Measurements from ENCODE around the gene ANTXR1. TPM values are rescaled to one million over a fixed set of nuclear protein-coding genes. Genes with fewer than 3 reads are reported as not detected.

The ANTXR1 gene
- total RNA-seq, 1 experiment from 2014 or later, result 181 TPM

DNA sequence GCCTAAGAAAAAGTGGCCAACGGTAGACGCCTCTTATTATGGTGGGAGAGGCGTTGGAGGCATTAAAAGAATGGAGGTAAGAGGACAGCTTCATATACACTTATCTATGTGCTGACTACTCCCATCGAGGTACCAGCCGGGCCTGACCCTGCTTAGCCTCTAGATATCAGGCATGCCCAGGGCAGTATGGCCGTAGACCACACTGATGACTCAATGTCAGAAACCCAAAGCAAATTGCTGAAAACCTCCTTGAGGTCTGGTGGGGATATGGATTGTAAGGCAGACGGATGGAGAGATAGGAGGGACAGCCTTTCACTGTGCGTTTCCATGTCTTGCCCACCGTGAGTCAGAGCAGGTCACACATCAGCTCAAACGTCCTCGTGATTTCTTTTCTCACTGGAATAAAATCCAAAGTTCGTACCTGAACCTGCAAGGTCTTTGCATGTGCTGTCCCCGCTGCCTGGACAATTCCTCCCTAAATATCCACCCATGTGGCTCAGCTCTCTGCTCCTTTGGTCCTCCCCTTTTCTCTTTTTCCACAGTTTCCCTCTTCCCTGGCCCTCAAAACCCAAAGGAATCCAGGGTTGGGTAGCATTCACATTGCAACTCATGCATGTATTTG is 168.9 kb downstream of the ANTXR1 start:
- ChIA-PET CTCF (interaction anchor here (0.5 kb wide), 1 partner anchor 496 kb away, joined by 4 read pairs; no protein-coding TSS in a partner anchor), POLR2A (ENCODE audit: low non-redundant PET) (no interaction called here)
- Histone ChIP-seq H3K4me1 (ENCODE audit: insufficient read depth, low read length, poor library complexity, severe bottlenecking) (peaks cover 10% of the 10 kb centered on the region), H3K4me3 (ENCODE audit: low read depth, low read length, poor library complexity, severe bottlenecking) (no peak overlapping the region), H3K27ac (ENCODE audit: low read depth, low read length, poor library complexity, severe bottlenecking) (no peak overlapping the region), H3K27me3 (replicated peaks; ENCODE audit: insufficient read depth, low read depth, low read length, poor library complexity) (no peaks in the 10 kb centered on the region), H3K36me3 (ENCODE audit: insufficient read depth, low read length, poor library complexity, severe bottlenecking) (peaks cover 53% of the 10 kb centered on the region), H3K9me3 (ENCODE audit: low read depth, low read length, poor library complexity, severe bottlenecking) (no peaks in the 10 kb centered on the region)
- DNase-seq (ENCODE audit: low spot score), result no peak
- no TSS peak for BruUV-seq (replicated peaks)
- TF ChIP-seq EZH2 (IDR thresholded peaks at IDR 0.05; ENCODE audit: borderline replicate concordance, low read depth, low read length, poor library complexity, severe bottlenecking), result no peak
- TF ChIP-seq, protein P1, sequence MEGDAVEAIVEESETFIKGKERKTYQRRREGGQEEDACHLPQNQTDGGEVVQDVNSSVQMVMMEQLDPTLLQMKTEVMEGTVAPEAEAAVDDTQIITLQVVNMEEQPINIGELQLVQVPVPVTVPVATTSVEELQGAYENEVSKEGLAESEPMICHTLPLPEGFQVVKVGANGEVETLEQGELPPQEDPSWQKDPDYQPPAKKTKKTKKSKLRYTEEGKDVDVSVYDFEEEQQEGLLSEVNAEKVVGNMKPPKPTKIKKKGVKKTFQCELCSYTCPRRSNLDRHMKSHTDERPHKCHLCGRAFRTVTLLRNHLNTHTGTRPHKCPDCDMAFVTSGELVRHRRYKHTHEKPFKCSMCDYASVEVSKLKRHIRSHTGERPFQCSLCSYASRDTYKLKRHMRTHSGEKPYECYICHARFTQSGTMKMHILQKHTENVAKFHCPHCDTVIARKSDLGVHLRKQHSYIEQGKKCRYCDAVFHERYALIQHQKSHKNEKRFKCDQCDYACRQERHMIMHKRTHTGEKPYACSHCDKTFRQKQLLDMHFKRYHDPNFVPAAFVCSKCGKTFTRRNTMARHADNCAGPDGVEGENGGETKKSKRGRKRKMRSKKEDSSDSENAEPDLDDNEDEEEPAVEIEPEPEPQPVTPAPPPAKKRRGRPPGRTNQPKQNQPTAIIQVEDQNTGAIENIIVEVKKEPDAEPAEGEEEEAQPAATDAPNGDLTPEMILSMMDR (conservative IDR thresholded peaks at IDR 0.05; ENCODE audit: low read depth, low read length), result no peak
- intact Hi-C loops (cut with micrococcal nuclease; ENCODE audit: unreplicated experiment), result no loop called here

DNA sequence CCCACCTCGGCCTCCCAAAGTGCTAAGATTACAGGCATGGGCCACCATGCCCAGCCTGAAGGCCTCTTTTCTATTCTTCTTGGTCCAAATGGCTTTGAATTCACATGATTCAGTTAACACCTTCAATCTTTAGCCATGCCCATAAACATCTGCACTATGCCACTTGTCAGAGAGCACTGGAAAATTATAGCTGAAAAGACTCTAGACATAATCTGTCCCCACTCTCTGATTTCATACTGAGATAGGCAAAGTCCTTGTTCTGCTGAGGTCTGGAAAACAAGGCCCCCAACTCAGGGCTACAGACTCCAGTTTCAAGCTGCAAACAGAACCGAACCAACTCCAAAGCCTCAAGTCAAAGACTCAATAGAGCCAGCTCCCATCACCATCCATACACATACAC is 170.7 kb downstream of the ANTXR1 start:
- no TSS peak for BruUV-seq (replicated peaks)
- Histone ChIP-seq H3K36me3 (ENCODE audit: insufficient read depth, low read length, poor library complexity, severe bottlenecking) (peaks cover 48% of the 10 kb centered on the region), H3K4me3 (ENCODE audit: low read depth, low read length, poor library complexity, severe bottlenecking) (no peak overlapping the region), H3K27ac (ENCODE audit: low read depth, low read length, poor library complexity, severe bottlenecking) (no peak overlapping the region), H3K4me1 (ENCODE audit: insufficient read depth, low read length, poor library complexity, severe bottlenecking) (no peaks in the 10 kb centered on the region), H3K9me3 (ENCODE audit: low read depth, low read length, poor library complexity, severe bottlenecking) (no peaks in the 10 kb centered on the region), H3K27me3 (replicated peaks; ENCODE audit: insufficient read depth, low read depth, low read length, poor library complexity) (no peaks in the 10 kb centered on the region)
- POLR2A ChIA-PET (ENCODE audit: low non-redundant PET), result interaction anchor here (0.7 kb wide), 1 partner anchor 192 kb away, joined by 4 read pairs; no protein-coding TSS in a partner anchor
- no peak for TF ChIP-seq EZH2 (IDR thresholded peaks at IDR 0.05; ENCODE audit: borderline replicate concordance, low read depth, low read length, poor library complexity, severe bottlenecking)
- TF ChIP-seq, protein P1 (conservative IDR thresholded peaks at IDR 0.05; ENCODE audit: low read depth, low read length), result no peak
- intact Hi-C loops (cut with micrococcal nuclease; ENCODE audit: unreplicated experiment), result no loop called here
- CTCF ChIA-PET, result no interaction called here
- no peak for DNase-seq (ENCODE audit: low spot score)

DNA sequence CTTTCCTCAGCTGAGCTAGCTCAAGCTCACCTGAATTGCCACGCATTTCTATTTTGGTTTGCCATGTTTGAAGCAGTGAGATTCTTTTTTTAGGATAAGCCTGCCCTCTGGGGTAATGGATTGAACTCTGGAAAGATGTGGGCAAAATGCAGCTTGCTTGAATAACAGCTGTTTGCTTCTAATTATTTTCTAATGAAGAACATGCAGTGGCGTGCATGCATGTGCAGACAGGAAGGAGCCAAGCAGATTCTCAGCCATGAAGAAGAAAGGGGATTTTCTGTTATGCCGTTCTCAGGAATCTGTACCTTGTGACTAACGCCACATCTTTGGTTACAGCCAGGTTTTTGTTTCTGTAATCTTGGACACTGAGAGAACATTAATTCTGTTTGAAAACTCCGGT is 171.2 kb downstream of the ANTXR1 start:
- CTCF ChIA-PET, result no interaction called here
- BruUV-seq (replicated peaks), result no TSS peak
- Histone ChIP-seq H3K27me3 (replicated peaks; ENCODE audit: insufficient read depth, low read depth, low read length, poor library complexity) (no peaks in the 10 kb centered on the region), H3K27ac (ENCODE audit: low read depth, low read length, poor library complexity, severe bottlenecking) (no peak overlapping the region), H3K36me3 (ENCODE audit: insufficient read depth, low read length, poor library complexity, severe bottlenecking) (peaks cover 52% of the 10 kb centered on the region), H3K4me1 (ENCODE audit: insufficient read depth, low read length, poor library complexity, severe bottlenecking) (no peaks in the 10 kb centered on the region), H3K9me3 (ENCODE audit: low read depth, low read length, poor library complexity, severe bottlenecking) (no peaks in the 10 kb centered on the region), H3K4me3 (ENCODE audit: low read depth, low read length, poor library complexity, severe bottlenecking) (no peak overlapping the region)
- intact Hi-C loops (cut with micrococcal nuclease; ENCODE audit: unreplicated experiment), result no loop called here
- DNase-seq (ENCODE audit: low spot score), result no peak
- POLR2A ChIA-PET (ENCODE audit: low non-redundant PET), result interaction anchor here (0.7 kb wide), 1 partner anchor 193 kb away, joined by 4 read pairs; no protein-coding TSS in a partner anchor
- TF ChIP-seq, protein P1 (conservative IDR thresholded peaks at IDR 0.05; ENCODE audit: low read depth, low read length), result no peak
- no peak for TF ChIP-seq EZH2 (IDR thresholded peaks at IDR 0.05; ENCODE audit: borderline replicate concordance, low read depth, low read length, poor library complexity, severe bottlenecking)

Data from A673 (cell line).